Measurements from ENCODE around the gene MAP4K3.

The MAP4K3 gene

DNA sequence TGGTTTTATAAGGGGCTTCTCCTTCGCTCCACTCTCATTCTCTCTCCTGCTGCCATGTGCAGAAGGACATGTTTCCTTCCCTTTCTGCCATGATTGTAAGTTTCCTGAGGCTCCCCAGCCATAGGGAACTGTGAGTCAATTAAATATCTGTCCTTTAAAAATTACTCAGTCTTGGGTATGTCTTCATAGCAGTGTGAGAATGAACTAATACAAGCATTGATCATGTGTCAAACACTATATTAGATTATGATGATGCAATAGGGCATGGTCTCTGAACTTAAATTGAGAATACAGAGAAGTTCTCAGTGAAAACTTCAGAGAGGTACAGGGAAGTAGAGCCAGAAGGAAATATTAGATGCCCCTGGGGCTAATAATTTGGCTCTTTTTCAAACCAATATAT lies 5.9 kb upstream of the MAP4K3 start:
- no peak for DNase-seq

DNA sequence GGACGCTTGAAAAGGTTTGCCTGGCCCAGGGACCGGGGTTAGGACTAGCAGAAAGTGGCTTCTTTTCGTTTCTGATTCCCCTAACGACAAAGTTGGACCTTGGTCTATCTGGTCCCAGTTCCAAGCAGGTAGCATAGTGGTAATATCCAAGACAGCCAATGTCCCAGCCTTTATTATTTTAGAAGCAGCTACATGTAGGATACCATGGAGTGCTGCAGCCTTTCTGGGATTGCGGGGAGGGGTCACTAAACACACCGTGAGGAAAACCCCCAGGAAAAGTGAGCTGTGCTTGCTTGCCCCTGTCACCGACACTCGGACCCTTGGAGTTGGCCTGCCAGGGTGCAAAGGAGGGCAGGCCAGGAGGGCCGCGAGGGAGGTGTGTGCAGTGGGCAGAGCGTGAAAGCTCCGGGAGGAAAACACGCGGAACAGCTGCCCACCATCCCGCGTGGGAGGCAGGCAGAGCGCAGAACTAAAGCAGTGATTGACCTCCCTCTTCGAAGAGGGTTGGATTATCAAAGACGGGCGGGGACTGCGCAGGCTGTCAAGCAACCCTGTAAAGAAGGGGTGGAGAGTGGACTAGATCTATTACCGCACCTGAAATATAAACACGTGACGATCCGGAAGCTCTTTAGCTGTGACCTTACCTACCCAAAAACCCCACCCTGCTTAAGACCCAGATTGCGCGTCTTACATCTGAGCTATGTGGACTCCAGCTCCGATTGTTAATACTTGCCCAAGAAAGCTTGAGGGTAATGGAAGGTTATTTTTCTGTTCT lies 624 bp upstream of the MAP4K3 start:
- no peak for DNase-seq

DNA sequence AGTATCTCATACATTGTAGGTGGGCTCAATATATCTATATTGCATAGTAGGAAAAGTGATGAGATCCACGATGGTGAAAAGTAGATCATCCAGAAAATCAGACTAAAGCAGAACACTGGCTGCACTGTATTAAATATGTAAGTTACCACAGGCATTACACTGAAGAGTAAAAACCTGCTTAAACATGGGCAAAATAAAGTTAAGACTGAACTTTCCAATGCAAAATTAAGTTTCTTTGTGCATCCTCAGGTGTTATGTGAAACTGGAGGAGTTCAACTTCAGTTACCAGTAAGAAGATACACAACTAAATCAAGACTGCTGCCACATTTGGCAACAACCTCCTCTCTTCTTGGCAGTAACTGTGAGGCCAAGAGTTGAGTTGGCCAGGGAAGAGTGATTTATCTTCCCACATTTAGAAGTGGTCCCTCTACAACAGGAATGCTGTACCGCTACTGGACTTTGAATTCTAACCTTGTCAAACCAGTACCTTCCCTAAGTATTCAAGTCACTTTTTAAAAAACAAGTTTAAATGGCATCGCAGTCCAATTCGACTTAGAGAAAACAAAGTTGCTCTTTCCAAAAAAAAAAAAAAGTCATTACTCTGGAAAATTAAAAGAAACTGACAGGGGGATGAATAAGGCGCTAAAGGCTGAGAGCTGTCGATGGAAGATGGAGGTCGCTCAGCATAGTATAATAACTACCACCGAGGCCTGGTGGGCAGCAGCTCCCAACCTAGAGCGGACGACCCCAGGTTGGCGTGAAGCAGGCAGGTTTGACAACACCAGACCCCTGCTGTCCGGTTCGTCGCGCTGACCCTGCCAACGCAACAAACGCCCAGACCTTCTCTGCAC lies 1.1 kb downstream of the MAP4K3 start:
- peak; percentile 46 for DNase-seq

DNA sequence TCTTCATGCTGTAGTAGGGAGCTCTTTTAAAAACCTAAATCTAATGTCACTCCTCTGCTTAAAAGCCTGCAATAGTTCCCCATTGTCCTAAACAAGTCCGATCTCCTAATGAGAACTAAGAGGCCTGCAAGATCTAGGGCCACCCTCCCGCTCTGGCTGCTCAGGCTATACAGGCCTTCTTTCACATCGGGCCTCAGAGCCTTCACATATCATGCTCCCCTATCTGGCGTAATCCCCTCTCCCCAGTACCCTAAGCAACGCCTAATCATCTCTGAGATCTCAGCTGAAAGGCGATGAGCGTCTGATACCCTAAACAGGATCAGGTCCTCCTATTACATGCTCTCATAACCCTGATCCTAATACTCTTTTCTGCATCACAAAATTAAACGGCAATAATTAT lies 1.9 kb downstream of the MAP4K3 start:
- DNase-seq = no peak

DNA sequence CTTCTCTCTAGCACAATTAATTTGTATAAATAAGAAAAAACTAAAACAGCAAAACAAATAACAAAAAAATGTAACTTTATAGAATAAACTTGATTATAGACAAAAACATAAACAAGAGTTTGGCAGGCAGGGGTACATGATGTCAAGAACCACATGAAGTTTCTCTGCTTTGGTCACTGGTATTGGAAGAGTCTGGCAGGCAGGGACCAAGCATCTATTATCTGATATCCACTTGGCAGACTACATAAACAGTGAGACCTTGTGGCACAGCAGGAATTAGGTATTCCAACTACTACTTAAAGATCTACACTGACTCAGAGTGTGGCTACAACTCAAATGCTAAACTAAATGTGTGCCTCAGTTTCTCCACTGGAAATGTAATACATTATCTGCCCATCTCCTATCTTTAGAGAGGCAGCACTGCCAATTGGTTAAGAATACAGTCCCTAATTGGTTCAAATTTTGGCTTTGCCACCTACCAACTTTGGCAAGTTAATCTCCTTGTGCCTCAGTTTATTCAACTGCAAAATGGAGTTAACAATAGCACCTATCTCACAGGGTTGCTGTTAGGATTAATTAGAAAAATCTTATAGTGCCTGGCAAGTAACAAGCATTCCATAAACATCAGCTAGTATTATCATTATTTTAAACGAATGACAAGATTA lies 2.7 kb downstream of the MAP4K3 start:
- no peak for DNase-seq

DNA sequence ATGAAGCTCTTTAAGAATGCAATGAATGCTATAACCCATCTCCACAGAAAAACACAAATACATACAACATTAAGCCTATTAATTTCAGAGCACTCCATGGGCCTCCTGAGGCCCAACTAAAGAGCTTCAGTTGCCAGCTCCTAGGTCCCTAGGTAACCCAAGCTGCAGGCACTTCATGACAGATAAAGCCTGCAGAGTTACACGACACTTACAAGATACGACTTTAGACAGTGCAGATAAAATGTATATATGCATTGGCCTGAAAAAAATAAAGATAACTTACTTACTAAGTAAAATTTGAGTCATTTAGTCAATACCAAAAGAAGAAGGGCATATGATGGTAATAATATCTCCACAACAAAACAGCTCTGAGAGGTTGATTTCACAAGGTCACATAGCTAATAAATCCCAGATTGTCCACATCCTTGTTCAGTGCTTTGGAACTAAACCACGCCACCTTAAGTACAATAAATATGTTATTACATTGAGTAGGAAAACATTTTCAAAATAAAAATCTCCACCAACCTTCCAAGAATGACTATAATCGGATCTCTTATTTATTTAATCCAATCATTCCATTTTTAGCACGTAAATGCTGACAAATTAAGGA lies 3.4 kb downstream of the MAP4K3 start:
- peak; percentile 52 for DNase-seq

DNA sequence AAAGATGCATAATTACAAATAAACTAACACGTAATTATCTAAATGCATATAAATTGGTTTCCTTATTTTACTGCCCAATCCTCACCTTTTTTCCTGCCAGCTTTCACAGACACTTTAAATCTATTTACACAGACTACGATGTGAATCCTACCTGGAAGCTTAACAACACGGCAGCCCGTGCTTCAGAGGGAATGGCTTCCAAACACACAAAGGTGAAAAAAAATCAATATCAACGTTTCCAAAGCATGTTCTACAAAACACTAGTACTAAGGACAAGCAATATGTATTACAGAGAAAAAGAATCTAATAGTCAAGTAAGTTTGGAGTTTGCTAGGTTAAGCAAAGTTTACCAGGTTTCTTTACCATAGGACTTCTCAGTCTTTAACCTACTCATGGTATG lies 4.4 kb downstream of the MAP4K3 start:
- DNase-seq = no peak

DNA sequence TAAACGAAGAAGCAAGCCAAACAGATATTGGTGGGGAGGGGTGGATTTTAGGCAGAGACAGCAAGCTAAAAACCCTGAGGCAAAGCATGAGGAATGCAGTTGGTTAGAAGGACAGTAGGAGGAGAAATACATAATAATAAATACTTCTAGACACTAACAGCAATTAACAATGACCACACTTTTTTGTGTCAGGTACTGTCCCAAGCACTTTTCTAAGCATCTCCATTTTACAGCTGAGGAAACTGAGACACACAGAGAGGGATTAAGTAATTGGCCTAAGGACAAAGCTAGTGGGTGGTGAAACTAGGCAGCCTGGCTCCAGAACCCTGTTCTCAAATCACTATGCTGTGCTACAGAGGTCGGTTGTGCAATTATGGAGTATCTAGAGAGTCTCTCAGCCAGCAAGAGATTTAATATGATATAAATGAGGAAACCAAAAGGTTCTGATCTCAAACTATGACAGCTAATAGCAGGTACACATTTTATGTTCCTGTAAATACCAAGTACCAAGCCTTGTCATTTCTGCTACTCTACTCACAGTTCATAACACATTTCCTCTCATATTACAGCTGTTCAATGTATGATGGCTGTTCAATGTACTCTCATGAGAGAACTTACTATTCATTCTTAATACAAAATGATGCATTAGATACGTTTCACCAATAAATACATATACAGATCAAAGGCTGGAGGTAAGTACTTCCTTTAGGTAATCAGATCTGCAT lies 5.3 kb downstream of the MAP4K3 start:
- no peak for DNase-seq

DNA sequence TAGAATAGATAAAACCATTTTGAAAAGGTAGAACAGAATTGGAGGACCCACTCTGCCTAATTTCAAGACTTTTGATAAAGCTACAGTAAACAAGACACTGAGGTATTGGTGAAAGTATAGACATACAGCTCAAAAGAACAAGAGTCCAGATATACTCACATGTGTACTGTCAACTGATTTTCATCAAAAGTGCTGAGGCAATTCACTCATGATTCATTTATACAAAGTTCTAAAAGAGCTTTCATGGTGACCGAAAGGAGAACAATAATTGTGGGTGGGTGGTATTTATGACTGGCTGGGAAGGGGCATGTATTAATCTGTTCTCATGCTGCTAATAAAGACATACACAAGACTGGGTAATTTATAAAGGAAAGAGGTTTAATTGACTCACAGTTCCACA lies 7.3 kb downstream of the MAP4K3 start:
- DNase-seq = no peak

DNA sequence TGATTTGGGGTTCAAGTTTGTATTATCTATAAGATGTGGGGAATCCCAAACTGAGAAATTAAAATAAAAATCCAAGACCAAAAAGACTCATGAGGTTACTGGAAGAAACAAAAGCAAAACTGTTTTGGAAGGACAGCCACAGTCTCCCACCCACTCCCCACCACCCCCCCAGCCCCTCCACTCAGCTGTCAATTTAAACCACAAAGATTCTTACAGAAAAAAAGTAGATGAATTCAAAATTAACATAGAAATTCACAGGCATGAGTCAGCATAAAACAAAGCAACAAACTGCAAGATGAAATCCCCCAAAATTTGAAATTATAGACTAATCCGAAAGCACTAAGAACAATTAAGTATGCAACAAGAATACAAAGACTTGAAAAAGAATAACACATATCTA lies 12.1 kb downstream of the MAP4K3 start:
- no peak for DNase-seq

DNA sequence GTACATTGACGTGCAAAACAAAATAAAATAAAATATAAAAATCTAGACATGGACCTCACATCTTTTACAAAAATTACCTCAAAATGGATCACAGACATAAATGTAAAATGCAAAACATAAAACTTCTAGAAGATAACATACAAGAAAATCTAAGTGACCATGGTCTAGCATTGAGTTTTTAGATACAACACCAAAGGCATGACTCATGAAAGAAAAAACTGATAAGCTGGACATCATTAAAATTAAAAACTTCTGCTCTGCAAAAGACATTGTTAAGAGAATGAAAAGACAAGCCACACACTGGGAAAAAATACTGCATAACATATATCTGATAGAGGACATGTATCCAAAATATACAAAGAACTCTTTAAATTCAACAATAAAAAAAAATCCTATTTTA lies 14.4 kb downstream of the MAP4K3 start:
- no peak for DNase-seq

DNA sequence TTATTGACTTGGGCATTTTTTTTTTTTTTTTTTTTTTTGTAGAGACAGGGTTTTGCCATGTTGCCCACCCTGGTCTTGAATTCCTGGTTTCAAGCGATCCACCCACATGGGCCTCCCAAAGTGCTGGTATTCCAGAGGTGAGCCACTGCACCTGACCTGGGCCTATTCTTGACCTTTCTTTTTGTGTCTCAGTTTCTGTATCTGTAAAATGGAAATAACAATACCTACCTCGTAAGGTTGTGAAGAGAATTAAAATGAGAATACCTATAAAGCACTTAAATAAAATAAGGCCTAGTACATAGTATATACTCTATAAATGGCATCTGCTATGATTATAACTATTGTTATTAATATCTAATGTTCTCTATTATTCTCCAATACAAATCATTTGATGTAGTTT lies 15.7 kb downstream of the MAP4K3 start:
- DNase-seq = no peak

DNA sequence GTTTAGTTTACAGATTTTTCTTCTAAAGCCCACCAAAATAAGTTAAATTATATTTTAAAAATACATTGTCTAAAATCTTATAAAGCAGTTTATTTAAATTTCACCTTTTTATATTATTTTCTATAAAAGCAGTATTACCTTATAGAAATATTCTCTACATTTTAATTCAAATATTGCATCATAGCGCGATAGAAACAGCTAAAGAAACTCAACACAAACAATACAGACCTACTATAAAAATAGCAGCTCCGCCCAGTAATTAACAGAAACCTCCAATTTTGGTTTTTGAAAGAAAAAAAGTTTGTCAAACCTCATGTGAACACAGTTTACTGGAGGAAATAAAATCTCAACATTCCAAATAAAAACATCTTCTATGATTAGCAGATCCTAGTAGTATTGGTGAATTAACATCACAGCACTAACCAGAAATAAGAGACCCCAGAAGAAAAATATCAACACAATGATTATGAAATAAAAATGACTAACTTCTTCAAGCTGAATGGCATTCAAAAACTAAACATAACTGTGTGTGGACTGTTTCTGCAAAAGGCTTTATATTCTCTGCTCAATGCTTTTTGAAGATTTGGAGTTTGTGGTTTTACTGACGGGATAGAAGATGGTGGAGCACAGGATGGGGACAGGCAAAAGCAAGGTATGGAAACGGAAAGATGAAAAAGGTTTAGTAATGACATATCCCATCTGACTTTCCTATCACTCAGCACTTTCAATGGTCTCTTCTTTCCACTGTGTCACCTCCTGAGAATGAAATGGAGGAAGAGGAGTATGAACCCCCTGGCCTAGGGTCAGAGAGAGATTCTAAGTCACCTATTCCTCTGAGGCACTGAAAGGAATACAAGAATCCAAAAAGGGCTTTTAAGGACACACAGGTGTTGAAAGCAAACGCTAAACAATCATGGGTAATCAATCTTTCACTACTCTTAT lies 17.5 kb downstream of the MAP4K3 start:
- peak; percentile 40 for DNase-seq

DNA sequence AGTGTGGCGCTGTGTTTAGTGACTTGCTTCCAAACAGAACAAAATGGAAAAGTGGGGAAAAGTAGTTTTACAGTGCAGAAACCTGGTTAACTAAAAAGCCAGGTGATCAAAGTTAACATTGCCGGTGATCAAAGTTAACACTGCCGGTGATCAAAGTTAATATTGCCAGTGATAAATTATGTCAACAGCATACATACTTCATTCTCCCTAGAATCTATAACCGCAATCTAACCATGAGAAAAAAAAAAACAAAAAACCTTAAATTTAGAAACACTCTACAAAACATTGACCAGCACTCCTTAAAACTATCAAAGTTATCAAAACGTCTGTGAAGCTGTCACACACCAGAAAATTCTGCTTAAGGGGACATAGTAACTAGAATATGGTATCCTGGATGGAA lies 18.6 kb downstream of the MAP4K3 start:
- DNase-seq = no peak

DNA sequence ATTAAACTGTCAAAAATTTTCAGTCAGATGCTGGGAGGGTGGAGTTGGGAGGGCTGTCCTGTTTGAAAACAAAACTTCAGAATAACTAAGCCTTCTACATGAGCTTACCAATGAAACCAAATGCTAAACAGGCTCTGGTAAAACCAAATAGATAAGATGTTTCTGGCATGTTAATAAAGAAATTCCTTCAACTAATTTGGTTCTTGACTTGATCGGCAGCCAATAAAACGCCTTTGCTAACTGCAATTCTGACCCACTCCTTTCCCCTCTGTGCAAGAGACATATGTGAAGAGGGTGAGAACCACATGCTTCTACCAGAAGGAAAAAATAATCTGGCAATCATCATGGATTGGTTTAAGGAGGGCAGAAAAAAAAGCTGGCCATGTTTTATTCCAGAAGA lies 20.9 kb downstream of the MAP4K3 start:
- DNase-seq = peak; percentile 83

DNA sequence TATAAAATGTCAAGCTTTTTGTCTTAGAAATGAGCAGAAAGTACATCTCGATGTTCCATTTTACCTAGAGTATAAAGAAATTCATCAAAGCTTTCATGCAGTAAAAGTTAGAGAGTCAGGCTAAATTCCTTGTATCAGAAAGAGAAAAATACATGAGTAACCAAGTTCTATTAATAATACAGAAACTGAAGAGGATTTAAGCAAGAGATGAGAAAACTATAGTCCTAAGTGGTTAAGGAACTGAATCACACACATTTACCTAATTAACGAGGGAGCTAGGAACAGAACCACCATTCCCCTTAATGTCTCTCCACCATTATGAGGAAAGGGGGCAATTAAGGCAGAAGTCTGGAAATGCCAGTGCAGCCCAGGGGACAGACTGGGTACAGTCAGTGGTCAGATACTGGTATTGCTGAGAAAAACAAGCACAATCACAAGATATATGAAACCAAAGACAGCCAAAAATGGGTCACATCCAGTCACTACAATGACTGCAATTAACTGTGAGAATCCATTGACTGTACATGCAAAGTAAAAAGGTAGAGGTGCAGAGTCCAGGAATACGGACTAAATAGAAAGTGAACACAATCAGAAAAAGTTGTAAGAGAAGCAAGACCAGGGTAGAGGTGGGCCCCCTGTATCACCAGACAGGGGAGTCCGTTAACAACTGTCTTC lies 23.9 kb downstream of the MAP4K3 start:
- DNase-seq = peak; percentile 29

DNA sequence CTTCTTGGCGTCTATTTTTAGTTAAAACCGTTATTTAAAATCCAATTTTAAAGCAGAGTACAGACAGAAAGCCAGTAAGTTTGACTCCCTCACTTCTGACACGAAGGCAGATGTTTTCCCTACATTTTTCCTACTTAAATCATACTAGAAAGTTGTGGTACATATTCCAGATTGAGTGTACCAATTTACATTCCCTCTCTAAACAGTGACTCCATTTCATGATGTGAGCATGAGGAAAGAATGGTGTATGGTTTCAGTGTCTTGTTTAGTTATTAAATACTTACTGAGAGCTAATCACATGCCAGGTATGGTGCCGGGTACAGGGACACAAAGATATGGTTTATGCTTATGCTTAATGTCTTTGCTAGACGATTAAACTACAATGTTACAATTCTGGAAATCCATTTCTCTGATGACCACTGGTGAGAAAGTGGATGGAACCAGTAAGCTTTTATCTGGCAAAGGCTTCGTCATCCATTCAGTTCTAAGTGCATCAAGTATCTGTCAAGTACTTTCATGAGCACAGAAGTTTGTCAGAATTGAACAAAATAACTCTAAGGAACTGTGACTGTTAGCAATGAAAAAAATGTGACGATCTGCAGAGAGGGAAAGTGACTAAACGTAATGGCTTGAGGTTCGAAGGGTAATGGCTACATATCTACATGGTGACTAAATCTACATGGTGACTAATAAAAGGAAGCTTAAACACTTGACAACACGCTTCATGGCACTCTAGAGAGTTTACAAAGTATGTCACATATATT lies 25.7 kb downstream of the MAP4K3 start:
- DNase-seq = peak; percentile 92

DNA sequence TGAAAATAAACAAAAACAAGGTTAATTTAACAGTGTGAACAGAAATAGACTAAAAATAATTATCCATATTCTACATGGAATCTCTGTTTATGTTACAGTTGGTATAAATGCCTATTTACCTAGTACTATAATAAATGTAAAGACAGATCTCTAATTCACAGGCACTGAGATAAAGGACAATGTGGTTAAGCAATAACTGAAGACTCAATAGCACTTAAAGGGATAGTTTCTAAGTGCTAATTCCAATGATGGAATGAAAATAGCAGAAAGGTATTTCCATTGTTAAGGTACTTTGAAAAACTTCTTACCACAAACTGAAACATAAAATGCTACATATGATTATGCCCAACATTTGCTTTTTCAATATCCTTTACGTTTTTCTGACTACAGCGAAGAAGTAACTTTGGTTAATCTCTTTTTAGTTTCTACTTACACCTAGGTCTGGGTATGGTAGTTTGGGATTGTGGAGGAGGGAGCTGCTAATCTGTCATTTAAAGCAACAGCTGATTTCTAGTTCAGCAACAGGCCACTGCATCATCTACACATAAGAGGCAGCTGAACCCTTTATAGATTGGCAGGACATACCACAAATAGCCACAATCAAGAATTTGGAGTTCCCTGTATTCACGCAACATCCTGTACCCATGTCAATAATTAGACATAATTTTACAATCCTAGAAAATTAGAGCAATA lies 27.2 kb downstream of the MAP4K3 start:
- no peak for DNase-seq

DNA sequence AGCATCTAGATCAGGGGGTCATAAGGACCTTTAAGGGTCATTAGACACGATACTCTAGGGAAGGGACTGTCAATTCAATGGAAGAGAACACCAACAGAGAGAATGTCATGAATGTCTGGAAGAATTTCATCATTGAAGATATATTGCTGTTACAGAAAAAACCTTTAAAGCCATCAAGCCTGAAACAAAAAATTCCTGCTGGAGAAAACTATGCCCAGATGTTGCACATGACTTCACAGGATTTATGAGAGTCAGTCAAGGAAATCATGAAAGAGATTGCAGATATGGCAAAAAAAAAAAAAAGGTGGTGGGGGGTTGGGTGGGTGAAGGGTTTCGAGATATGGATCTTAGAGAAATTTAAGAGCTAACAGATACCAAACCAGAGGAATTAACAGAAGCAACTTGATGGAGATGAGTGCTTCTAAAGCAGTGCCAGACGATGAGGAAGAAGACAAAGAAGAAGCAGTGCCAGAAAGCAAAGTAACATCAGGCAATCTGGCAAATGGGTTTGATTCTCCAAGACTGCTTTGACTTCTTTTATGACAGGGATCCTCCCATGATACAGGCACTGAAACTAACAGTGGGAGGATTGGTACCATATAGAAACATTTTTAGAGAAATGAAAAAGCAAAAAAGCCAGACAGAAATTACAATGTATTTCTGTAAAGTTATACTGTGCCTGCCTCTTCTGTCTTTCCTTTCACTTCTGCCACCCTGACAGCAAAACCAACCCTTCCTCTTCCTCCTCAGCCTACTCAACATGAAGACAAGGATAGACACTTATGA lies 28.5 kb downstream of the MAP4K3 start:
- DNase-seq = peak; percentile 60

Data from fibroblast of skin of right quadriceps (primary cell).